NCI-H345 treated with DMSO at 0.1 percent for 48 hours (cell line): ENCODE measurements around the gene PLEKHH3.

Experiments used
- DNase-seq: peaks from one replicate; lab custom pipeline; 2025; ENCODE audit not compliant: unreplicated experiment; lab: John Stamatoyannopoulos, UW

The PLEKHH3 gene

DNA sequence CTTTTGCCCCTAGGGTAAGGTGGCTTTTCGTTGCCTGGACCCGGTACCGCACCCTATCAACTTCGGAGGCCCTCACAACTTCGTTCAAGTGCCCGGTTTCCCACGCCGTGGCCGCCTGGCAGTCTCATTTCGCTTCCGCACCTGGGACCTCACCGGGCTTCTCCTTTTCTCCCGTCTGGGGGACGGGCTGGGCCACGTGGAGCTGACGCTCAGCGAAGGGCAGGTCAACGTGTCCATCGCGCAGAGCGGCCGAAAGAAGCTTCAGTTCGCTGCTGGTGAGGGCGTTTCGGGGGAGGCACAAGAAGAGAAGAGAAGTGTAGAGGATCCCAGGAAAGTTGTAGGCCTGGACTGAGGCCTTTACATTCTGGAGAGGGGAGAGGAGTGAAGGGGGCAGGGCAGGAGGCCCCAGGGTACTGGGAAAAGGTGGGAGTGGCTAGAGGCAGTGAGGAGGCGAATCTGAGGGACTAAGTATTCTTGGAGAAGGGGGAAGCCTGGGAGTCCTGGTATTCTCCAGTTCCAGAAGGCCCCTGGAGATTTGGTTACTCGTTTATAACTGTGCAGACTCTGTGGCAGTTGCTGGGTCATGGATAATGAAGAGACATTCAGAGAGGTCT is 11.0 kb upstream of the PLEKHH3 start:
- no peak for DNase-seq

DNA sequence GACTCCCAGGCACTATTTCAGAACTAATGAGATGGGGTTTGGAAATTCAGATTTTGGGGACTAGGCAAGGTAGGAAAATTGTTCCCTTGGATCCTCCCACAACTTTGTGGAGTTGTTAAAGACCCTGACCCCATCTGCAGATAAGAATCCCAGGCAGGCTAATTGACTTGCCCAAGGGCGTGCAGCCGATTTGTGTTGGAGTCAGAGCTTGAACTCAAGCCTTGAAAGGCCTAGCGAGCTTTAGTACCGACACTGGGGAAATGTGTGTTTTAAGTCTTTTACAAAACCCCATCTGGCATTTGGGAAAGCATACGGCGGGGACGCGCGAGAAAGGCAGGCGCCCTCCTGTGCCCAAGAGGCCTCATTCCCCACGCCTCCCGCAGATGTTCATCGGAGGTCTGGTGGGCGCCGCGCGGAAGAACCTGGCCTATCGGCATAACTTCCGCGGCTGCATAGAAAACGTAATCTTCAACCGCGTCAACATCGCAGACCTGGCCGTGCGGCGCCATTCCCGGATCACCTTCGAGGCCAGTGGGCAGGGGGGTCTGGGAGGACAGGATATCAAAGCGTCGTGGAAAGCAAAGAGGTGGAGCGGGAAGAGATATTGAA is 9.8 kb upstream of the PLEKHH3 start:
- DNase-seq = no peak

- DNase-seq = no peak
These were observed 9.0 kb upstream of the PLEKHH3 start for GRCh38 chr17:42685831-42686230.

DNA sequence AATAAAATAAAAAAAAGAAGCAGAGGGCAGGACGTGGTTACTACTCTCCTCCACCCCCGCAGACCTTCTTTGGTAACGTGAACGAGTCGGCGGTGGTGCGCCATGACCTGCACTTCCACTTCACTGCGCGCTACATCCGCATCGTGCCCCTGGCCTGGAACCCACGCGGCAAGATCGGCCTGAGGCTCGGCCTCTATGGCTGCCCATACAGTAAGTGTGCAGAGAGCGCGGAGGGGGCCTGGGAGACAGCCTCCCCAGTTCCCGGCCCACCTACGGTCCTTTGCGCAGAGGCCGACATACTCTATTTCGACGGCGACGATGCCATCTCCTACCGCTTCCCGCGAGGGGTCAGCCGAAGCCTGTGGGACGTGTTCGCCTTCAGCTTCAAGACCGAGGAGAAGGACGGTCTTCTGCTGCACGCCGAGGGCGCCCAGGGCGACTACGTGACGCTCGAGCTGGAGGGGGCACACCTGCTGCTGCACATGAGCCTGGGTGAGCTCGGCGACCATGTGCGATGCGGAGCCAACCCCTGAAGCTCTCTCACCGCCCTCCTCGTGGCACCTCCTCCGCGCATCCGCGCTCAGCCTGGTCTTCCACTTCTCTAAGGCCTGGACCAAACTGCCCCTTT is 8.2 kb upstream of the PLEKHH3 start:
- DNase-seq = no peak

- DNase-seq = no peak
These were observed 6.7 kb upstream of the PLEKHH3 start for GRCh38 chr17:42683407-42684034.

DNA sequence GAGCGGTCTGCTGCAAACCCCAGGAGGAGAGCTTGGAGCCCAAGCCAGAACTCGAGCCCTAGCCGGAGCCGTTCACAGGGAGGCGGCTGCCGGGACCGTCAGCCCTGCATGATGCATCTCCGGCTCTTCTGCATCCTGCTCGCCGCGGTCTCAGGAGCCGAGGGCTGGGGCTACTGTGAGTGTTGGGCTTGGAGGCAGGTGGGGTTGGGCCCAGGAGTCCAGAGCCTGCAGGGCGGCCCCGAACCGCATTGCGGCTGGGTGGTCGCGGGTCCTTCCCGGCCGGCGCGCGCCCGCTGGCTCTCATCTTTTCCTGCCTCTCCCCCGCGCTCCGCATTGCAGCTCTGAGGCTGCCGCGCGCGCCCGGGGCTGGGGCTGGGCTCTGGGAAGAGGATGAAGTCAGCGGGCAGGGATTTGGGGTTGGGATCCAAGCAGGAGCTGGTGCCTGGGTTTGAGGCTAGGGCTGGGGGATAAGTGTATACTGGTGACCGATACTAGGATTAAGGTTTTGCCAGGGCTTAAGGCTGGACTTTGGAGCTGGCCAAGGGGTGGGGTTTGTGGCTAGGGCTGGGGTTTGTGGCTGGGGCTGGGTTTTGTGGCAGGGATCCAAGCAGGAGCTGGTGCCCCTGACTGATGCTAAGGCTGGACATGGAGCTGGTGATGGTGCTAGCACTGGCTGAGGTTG is 6.1 kb upstream of the PLEKHH3 start:
- no peak for DNase-seq

GRCh38 chr17:42681976-42682721 is 5.4 kb upstream of the PLEKHH3 start, which contains the start of gene CNTNAP1:
TSS of gene CNTNAP1 (plus strand) at chr17:42682531. CDS start at chr17:42682830, 299 bp downstream.
- no peak for DNase-seq

DNA sequence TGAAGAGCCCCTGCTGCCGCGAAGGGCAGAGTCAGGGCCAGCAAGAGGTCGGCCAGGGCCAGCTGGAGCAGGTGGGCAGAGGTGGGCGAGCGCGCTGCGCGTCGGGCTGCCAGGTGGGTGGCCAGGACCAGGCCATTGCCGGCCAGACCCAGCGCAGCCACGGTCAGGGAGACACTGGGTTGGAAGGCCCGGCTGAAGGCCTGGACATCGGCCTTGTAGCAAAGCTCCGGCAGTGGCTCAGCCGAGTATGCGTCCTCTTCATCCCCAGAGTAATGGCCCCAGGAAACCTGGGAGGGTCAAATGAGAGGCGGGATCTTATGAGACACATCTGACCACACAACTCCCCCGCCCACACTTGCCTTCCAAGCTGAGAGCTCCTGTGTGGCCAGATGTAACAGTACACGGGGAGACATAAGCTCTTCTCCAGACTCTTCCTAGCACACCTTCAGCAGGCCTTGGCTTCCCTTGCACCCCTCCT is 3.6 kb upstream of the PLEKHH3 start:
- no peak for DNase-seq

- peak; percentile 69 for DNase-seq
These were observed 2.9 kb upstream of the PLEKHH3 start for GRCh38 chr17:42679492-42680330.

- DNase-seq = peak; percentile 79
These were observed 2.2 kb upstream of the PLEKHH3 start for GRCh38 chr17:42678951-42679491.

DNA sequence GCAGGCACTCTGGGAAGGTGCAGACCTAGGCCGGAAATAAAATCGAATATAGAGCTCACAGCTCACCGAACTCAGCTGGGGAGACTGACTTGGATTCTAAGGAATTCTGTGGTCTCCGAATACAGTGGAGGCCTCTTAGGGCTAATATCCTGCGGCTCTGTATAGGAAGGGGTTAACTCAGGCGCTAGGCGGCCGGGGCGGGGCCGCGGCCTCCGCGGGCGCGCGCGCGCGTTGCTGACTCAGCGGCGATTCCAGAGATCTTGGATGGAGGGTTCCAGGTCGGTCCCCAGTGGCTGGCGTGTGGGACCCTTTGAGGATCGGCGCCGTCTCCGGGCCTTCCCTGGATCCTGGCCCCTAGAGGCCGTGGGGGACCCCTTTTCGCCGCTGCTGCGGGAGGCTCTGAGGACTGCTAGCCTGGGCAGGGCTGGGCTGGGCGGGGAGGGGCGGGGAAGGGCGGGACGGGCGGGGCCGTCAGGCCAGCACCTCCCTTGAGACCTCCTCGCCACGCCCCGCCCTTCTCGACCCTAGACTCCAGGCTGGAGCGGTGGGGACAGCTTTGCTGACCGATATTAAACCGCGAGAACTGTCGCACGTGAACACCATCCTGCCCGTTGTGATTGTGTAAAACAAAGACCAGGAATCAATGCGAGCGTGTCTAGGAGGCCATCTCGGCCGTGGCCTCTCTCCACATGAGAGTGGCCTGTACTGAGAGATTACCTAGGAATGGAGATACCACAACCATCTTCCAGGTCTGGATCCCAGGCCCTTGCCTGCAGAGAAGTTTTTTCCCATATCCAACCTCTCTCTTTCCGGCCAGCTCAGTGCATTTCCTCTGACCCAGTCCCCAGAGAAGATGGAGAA is 1.4 kb upstream of the PLEKHH3 start:
- peak; percentile 65 for DNase-seq

DNA sequence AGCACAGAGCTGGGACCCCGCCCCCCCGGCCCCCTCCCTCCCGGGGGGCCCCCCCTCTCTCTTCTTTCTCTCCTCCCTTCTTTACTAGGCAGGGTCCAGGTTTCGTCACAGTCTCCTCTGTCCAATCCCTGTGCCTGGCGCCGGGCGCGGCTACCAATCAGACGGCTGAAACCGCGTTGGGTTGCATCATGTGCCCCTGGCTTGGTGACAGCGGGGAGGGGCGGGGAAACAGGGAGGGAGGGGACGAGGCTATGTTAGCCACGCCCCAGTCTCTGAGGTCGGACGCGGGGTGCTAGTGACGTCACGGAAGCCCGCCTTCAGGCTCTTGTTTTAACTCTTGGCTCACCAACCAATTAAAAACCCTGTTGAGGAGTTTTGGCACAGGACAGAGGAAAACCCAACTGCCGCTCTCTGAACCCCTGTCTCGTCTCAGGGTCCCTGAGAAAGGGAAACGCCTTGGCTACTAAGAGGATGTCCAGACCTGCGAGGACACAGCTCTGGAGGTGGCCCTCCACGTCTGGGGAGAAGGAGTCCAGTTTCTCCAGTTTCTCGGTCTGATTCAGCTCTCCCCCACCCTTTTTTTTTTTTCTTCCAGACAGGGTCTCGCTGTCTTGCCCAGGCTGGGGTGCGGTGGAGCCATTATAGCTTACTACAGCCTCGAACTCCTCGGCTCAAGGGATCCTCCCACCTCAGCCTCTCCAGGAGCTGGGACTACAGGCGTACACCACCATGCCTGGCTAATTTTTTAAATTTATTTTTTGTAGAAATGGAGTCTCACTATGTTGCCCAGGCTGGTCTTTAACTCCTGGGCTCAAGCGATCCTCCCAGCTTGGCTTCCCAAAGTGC is 441 bp upstream of the PLEKHH3 start:
- DNase-seq = peak; percentile 98

- no peak for DNase-seq
These were observed 800 bp downstream of the PLEKHH3 start for GRCh38 chr17:42675965-42676423.

- DNase-seq = no peak
These were observed 1.3 kb downstream of the PLEKHH3 start for GRCh38 chr17:42675348-42675964.

GRCh38 chr17:42674755-42675347 is 1.9 kb downstream of the PLEKHH3 start:
- DNase-seq = no peak

DNA sequence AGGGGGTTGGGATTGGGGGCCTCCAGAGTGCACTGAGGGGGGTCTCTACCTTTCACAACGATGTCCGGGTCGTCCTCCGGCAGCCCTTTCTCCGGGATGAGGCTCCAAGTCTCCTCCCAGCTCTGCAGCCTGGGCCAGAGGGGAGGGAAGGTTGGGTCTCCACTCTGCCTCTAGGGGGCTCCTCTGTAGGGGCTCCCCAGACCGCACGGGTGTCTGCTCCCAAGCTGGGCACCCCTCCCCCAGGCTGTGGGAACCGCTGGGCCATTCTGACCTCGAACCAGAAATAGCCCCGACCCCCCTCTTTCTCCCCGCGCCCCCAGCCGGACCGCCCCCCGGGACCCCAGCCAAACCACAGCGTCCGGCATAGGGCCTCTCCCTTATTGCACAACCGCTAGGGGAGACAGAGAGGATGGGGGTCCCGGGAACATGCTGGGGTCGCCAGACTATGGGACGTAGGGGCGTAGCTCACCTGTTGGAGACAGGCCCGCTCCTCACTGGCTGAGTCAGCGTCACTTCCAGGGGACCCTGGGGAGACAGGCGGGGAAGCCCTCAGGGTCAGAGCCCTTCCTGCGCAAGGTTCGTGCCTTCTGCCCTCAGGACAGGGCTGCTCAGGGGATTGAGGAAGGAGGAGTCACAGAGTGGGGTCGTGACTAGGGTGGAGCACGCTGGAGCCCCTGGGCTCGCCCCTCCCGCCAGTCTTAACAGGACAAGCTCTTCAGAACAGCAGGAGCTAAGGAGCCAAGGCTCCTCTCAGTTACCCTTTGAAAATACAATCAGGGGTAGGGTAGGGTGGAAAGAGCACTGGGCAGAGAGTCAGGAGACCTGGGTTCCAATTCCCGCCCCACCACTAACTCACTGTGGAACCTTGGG is 2.7 kb downstream of the PLEKHH3 start:
- no peak for DNase-seq
